Hematopoietic multipotent progenitor cell treated with erythropoietin and hydrocortisone succinate and interleukin-3 and kit ligand, for 8 days (in vitro differentiated cells): ENCODE measurements around the gene XIRP2.

ENCODE experiments used
- DNase-seq: peaks from one replicate; pipeline ENCODE4 v3.0.0-alpha.2; 2015

XIRP2 gene

GRCh38 chr2:166888180-166888579, at the start of gene XIRP2:
Gene XIRP2, plus strand, starts transcription at chr2:166888480. Its CDS starts 15,003 bp downstream, at chr2:166903483.
- DNase-seq = no peak

- no peak for DNase-seq
These were observed 47.1 kb upstream of the XIRP2 start for GRCh38 chr2:166841152-166841551.

- DNase-seq = no peak
These were observed 46.6 kb upstream of the XIRP2 start for GRCh38 chr2:166841679-166842078.

GRCh38 chr2:166844111-166844510, 44.2 kb upstream of the XIRP2 start:
- no peak for DNase-seq

- no peak for DNase-seq
These were observed 25.7 kb upstream of the XIRP2 start for GRCh38 chr2:166862468-166863132.

- no peak for DNase-seq
These were observed 20.3 kb upstream of the XIRP2 start for GRCh38 chr2:166867874-166868514.

- no peak for DNase-seq
These were observed 17.9 kb upstream of the XIRP2 start for GRCh38 chr2:166870346-166870745.

GRCh38 chr2:166881177-166881576, 7.1 kb upstream of the XIRP2 start:
- no peak for DNase-seq

GRCh38 chr2:166882851-166883250, 5.4 kb upstream of the XIRP2 start:
- DNase-seq = no peak

- no peak for DNase-seq
These were observed 3.4 kb downstream of the XIRP2 start for GRCh38 chr2:166891727-166892126.

GRCh38 chr2:166892397-166892796, 4.1 kb downstream of the XIRP2 start:
- no peak for DNase-seq

- DNase-seq = no peak
These were observed 7.0 kb downstream of the XIRP2 start for GRCh38 chr2:166895243-166895642.

GRCh38 chr2:166897666-166898065, 9.4 kb downstream of the XIRP2 start:
- no peak for DNase-seq

- DNase-seq = no peak
These were observed 11.4 kb downstream of the XIRP2 start for GRCh38 chr2:166899676-166900075.

GRCh38 chr2:166900700-166901099, 12.4 kb downstream of the XIRP2 start:
- DNase-seq = no peak

- no peak for DNase-seq
These were observed 13.1 kb downstream of the XIRP2 start for GRCh38 chr2:166901336-166901735.

GRCh38 chr2:166916987-166917386, 28.7 kb downstream of the XIRP2 start:
- no peak for DNase-seq

- no peak for DNase-seq
These were observed 29.1 kb downstream of the XIRP2 start for GRCh38 chr2:166917415-166917814.

GRCh38 chr2:166921261-166921896, 33.1 kb downstream of the XIRP2 start:
- no peak for DNase-seq

- no peak for DNase-seq
These were observed 36.7 kb downstream of the XIRP2 start for GRCh38 chr2:166924967-166925366.

- no peak for DNase-seq
These were observed 38.4 kb downstream of the XIRP2 start for GRCh38 chr2:166926657-166927056.

GRCh38 chr2:166932032-166932431, 43.8 kb downstream of the XIRP2 start:
- DNase-seq = no peak

- DNase-seq = no peak
These were observed 46.5 kb downstream of the XIRP2 start for GRCh38 chr2:166934817-166935216.

GRCh38 chr2:166942377-166942776, 54.1 kb downstream of the XIRP2 start:
- DNase-seq = no peak
